GM18861 (cell line): Measurements from ENCODE around the gene DTX3.
"Not testable (repeated sequence)": the region's sequence is repeated elsewhere in the genome, so short reads cannot be mapped to it uniquely, and the experiment has no call there.

Source experiments
- ATAC-seq: cut with Tn5 transposase; IDR thresholded peaks from one replicate; pipeline ENCODE4 v1.9.1; 2021; ENCODE audit not compliant: unreplicated experiment

DTX3 gene

DNA sequence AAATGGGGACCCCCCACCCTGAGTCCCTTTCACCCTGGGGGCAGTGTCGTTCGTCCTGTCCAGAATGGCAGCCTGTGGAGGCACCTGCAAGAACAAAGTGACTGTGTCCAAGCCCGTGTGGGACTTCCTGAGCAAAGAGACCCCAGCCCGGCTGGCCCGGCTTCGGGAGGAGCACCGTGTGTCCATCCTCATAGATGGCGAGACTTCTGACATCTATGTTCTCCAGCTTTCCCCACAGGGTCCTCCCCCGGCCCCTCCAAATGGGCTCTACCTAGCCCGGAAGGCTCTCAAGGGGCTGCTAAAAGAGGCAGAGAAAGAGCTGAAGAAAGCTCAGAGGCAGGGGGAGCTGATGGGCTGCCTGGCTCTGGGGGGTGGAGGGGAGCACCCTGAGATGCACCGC is 2.2 kb downstream of the DTX3 start:
- ATAC-seq: no peak

- no peak for ATAC-seq
These were observed 3.5 kb downstream of the DTX3 start for GRCh38 chr12:57607958-57608663.

GRCh38 chr12:57609101-57609780 is 4.6 kb downstream of the DTX3 start:
- ATAC-seq: no peak

DNA sequence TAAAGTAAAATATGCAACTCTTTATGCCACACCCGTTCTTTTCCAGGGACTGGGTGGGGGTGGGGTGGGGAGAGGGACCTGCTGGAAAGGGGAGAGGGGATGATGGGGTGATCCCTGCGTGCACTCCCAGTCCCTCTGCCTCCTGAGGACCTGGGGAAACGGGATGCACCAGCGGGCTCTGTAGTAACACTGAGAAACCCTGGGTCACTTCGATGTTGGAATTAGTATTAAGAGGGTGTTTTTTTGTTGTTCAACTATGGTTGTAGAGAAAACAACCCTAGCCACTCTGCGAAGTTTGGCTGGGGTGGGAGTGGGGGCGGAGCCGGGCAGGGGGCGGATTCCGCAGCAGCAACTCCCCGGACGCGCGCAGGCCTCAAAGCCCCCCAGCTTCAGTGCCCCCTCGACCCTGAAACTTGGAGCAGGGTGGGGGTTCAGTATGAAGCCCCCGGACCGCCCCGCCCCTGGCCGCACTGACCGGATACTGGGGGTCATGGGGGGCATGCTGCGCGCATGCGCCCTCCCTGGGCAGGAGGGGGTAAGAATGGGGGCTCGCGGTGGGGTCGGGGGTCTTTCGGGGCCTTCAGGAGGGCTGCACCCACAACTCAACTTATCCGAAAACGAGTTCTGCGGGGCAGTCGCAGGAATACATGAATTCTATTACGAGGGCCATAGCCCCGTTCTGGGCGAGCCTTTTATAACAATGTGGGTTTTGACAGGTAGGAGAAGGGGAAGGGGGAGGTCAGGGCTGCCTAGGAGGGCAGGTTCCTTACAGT is 5.3 kb downstream of the DTX3 start:
- ATAC-seq: no peak

GRCh38 chr12:57610554-57611107 is 6.0 kb downstream of the DTX3 start:
- no peak for ATAC-seq

DNA sequence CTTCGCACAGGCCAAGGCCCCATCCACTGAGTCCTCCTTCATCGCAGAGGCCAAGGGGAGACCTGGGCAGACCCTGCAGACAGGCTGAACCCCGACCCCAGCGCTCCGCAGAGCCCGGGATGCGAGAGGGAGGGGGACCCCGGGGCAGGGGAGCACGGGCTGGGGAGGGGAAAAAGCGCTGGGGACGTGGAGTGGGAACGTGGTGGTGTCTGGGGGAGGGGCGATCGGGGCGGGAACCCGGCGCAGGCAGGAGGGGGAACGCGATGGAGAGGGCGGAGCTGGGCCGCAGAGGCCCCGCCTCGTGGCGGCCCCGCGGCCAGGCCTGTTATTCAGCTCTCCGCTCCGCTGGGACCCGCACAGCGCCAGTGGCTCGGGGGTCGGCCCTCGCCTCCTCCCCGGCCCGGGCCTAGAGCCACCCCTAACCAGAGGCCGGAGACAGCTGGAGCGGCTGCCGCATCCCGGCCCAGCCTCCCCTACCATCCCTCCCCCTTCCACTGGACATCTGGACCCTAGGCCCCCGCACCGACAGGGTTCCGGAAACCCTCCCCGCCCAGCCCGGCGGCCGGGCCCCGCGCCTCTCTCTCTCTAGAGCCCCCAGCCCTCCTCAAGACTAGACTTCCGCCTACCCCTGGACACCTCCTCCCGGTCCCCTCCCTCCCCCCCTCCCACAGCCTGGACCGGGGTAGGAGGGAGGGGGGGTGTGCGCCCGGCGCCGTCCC is 6.6 kb downstream of the DTX3 start, which contains the start of gene ARHGEF25:
Gene ARHGEF25 (plus strand): TSS at position 328 of the 719 bp plus-strand sequence. CDS start 460 bp downstream, outside the sequence.
- no peak for ATAC-seq

DNA sequence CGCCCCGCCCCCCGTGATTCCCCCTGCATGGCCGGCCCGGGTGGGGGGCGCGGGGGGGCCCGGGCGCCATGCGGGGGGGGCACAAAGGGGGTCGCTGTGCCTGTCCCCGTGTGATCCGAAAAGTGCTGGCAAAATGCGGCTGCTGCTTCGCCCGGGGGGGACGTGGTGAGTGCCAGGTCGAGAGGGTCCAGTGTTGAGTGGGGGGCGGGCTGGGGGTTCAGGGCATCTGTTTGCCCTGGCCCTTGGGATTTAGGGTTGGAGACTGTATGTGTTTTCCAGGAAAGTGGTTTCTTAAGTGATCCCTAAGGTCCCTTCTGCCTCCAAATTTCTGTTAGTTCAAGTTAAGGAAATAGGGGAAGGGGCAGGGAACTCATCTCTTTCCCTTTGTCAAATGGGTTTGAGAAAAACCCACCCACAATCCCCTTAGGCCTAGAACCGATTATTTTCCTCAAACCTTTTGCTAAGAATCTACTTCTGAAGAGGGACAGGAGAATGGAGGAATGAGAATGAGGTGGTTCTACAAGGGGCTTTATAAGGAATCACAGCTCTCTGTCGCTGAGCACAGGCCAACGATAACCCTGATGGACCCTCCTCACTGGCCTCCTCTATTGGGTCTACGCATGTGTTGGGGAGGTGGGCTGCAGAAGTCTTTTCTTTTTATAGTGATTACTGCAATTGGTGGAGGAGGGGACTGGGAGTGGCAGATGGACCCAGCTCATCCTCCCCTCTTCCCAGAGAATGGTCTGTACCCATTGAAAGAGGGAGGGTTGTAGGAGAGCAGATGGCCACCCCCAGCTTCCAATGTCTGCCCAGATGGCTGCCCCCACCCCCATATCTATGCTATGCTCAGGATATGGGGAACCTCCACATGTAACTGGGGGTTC is 7.4 kb downstream of the DTX3 start:
- ATAC-seq: no peak

GRCh38 chr12:57612711-57613426 is 8.2 kb downstream of the DTX3 start:
- ATAC-seq: no peak

GRCh38 chr12:57613427-57614109 is 8.9 kb downstream of the DTX3 start:
- ATAC-seq: no peak

GRCh38 chr12:57614178-57614947 is 9.7 kb downstream of the DTX3 start:
- ATAC-seq: peak; percentile 45

DNA sequence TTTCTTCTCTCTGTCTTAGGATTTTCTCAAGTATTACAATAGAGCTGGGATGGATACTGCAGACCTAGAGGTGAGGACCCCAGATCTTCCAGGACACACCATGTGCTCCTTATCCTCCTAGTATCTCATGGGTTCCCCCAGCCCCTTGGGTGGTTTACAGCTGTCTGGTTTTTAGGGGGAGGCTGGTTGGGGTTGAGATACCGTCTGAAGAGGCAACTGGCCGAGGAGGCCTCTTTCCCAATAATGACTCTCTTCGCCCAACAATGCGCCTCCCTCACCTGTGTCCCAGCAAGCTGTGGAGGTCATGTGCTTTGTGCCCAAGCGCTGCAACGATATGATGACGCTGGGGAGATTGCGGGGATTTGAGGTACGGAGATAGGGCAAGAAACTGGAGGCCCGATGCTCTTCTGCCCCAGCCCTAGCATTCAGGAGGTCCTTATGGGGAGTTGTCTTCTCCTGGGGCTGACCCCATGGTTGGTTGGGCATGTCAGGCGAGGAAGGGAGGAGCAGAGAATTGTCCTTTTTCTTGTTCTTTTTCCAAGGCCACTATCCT is 10.4 kb downstream of the DTX3 start:
- ATAC-seq: no peak

- no peak for ATAC-seq
These were observed 11.0 kb downstream of the DTX3 start for GRCh38 chr12:57615637-57616036.

GRCh38 chr12:57616383-57617101 is 11.9 kb downstream of the DTX3 start:
- no peak for ATAC-seq

DNA sequence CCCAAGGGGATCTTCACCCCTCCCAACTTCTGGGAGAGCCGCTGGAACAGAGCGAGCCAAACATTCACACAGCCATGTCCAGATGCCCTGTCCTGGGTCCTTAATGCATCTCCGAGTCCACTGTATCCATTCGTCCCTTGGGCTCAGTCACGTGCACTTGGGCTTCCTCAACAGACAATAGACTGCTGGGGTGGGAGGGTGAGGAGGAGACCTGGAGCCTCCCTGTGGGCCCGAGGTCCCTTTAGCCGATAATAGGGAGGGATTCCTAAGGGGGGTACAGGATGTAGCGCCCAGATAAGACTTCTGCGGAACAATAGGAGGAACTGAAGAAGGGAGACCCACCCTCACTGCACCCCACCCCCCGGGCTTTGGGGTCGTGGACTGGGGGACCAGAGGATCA is 13.3 kb downstream of the DTX3 start:
- no peak for ATAC-seq

GRCh38 chr12:57618431-57618830 is 13.8 kb downstream of the DTX3 start:
- not testable (repeated sequence) for ATAC-seq

GRCh38 chr12:57618966-57619433 is 14.4 kb downstream of the DTX3 start:
- ATAC-seq: no peak
